ENCODE data around the gene ICAM1. TPM values are rescaled to one million over a fixed set of nuclear protein-coding genes. Genes with fewer than 3 reads are reported as not detected.

ICAM1 gene
- total RNA-seq, 1 experiment from 2014 or later: 4.6 TPM

DNA sequence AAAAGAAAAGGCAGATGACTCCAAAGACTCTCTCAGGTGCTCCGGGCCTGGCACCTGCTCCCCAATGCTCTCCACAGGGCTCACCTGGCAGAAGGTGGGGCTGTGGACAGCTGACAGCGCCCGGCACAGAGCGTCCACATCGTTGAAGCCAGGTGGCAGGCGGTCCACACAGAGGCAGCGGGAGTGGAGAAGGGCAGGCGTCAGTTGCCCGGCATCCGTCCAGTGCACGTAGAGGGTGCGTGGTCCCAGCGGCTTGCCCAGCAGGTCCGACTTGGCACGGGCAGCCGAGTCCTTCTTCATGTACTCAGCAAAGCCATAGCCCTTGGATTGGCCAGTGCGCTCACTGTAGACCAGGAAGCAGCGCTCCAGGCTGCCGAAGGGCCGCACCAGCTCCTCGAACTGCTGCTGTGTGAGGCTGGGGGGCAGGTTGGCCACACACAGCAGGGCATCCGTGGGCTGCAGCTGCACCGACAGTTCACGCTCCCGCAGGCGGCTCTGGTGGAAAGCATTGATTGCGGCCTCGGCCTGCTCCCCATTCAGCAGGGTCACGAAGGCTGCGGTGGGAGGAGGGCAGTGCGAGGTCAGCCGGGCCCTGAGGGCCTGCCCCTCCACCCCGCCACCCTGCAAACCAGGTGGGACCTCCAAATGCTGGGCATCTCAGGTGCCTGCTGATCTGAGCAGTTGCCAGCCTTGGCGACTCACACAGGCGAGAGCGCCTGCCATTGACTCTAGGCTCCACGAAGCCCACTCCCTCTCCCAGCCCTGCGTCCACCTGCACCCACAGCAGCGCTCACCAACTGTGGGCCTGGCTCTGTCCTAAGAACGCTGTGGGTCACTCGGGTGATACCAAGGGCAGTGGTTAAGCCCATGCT is 57.9 kb downstream of the ICAM1 start:
- no peaks in the 10 kb centered on the region for H3K27me3 Mint-ChIP-seq (ENCODE audit: insufficient read depth, unreplicated experiment)
- TF ChIP-seq CTCF (IDR thresholded peaks at IDR 0.05; ENCODE audit: unreplicated experiment): no peak
- BruUV-seq (replicated peaks): no TSS peak
- no peaks in the 10 kb centered on the region for H3K4me1 Mint-ChIP-seq (ENCODE audit: insufficient read depth, unreplicated experiment)
- H3K27ac Mint-ChIP-seq (ENCODE audit: low read depth, unreplicated experiment): no peak overlapping the region
- H3K4me3 Mint-ChIP-seq (ENCODE audit: unreplicated experiment): no peak overlapping the region
- peaks cover 58% of the 10 kb centered on the region for H3K36me3 Mint-ChIP-seq (ENCODE audit: insufficient read depth, unreplicated experiment)
- intact Hi-C loops (cut with micrococcal nuclease): no loop called here
- H3K9me3 Mint-ChIP-seq (ENCODE audit: unreplicated experiment): no peaks in the 10 kb centered on the region
- DNase-seq (ENCODE audit: unreplicated experiment): no peak
- CTCF ChIA-PET: no interaction called here
- POLR2A ChIA-PET: no interaction called here

GRCh38 chr19:10329555-10329954 is 58.6 kb downstream of the ICAM1 start:
- Mint-ChIP-seq H3K27ac (ENCODE audit: low read depth, unreplicated experiment) (no peak overlapping the region), H3K9me3 (ENCODE audit: unreplicated experiment) (no peaks in the 10 kb centered on the region), H3K4me3 (ENCODE audit: unreplicated experiment) (no peak overlapping the region), H3K27me3 (ENCODE audit: insufficient read depth, unreplicated experiment) (no peaks in the 10 kb centered on the region), H3K36me3 (ENCODE audit: insufficient read depth, unreplicated experiment) (peaks cover 55% of the 10 kb centered on the region), H3K4me1 (ENCODE audit: insufficient read depth, unreplicated experiment) (no peaks in the 10 kb centered on the region)
- no peak for TF ChIP-seq CTCF (IDR thresholded peaks at IDR 0.05; ENCODE audit: unreplicated experiment)
- DNase-seq (ENCODE audit: unreplicated experiment): no peak
- CTCF ChIA-PET: interaction anchor here (0.6 to 1.4 kb wide), 4 partner anchors 54 to 890 kb away, joined by 3 to 4 read pairs (median 4); no protein-coding TSS in a partner anchor
- POLR2A ChIA-PET: no interaction called here
- BruUV-seq (replicated peaks): no TSS peak
- intact Hi-C loops (cut with micrococcal nuclease): no loop called here

DNA sequence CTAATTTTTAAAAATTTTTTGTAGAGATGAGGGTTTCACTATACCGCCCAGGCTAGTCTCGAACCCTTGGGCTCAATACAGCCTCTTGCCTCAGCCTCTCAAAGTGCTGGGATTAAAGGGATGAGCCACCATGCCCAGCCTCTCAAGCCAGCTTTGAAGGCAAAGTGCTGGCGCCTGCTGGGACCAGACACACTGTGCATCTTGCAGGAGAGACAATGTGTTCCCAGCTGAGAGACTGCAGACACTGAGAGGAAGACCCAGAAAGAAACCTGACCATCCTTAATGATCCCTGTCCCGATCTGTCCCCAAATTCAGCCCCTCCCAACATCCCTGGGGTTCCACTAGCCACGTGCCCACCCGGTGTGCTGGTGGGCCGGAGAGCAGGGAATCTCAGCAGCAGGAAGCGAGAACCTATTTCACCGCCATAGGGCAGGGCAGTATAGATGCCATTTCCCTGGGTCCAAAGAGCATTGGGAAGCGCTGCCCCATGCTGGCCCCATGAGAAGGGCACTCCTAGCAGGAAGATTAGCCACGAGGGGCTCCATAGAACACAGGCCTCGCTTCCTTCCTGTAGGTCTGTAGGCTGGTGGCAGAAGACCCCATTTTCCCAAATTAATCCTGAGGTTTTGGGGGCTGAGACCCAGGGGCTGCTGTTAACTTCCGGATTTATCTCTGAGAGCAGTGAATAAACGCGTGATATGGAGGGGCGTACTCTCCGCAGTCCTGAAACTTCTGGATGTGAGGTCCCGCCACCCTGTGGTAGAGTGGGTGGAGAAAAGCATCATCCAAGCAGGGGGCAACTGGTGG is 61.4 kb downstream of the ICAM1 start:
- Mint-ChIP-seq H3K27ac (ENCODE audit: low read depth, unreplicated experiment) (peak overlapping the region; percentile 89), H3K27me3 (ENCODE audit: insufficient read depth, unreplicated experiment) (no peaks in the 10 kb centered on the region), H3K36me3 (ENCODE audit: insufficient read depth, unreplicated experiment) (peaks cover 30% of the 10 kb centered on the region), H3K9me3 (ENCODE audit: unreplicated experiment) (no peaks in the 10 kb centered on the region), H3K4me3 (ENCODE audit: unreplicated experiment) (peak overlapping the region; percentile 95), H3K4me1 (ENCODE audit: insufficient read depth, unreplicated experiment) (no peaks in the 10 kb centered on the region)
- no peak for DNase-seq (ENCODE audit: unreplicated experiment)
- CTCF ChIA-PET: interaction anchor here (0.6 to 1.4 kb wide), 9 partner anchors 12 to 507 kb away, joined by 3 to 5 read pairs (median 3); partner anchors contain the start of gene ICAM1
- intact Hi-C loops (cut with micrococcal nuclease): loop anchor here (2.0 to 5.0 kb wide), 2 partner anchors 44 to 50 kb away; partner anchors contain the start of genes ICAM5 and TYK2
- TF ChIP-seq CTCF (IDR thresholded peaks at IDR 0.05; ENCODE audit: unreplicated experiment): no peak
- POLR2A ChIA-PET: interaction anchor here (0.6 to 3.5 kb wide), 16 partner anchors 14 to 799 kb away, joined by 3 to 51 read pairs (median 6); partner anchors contain the start of genes CDC37, FDX2, ICAM4 and ICAM5
- no TSS peak for BruUV-seq (replicated peaks)
